ENCODE measurements around the gene ENTPD1. TPM values are rescaled to one million over a fixed set of nuclear protein-coding genes. Genes with fewer than 3 reads are reported as not detected.

ENTPD1 gene
- total RNA-seq, 2 donors from 2014 or later: 12.3 to 15.0 TPM

DNA sequence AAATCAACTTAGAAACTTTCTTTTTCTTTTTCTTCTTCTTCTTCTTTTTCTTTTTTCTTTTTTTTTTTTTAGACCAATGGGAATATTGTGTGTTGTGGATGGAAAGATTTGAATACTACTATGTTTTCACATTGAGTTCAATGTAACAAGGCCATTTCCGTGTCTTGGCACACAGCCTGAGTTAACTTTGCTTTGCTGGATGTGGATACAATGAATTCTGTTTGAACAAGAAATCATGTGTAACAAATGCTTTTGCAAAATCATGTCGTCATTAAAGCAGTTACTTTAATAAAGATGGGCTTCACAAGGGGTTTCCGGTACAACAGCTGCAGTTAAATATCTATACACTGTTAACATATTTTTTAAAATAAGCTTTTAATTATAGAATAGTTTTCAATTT, 13.5 kb upstream of the ENTPD1 start:
- H3K27me3 ChIP-seq: no peaks in the 10 kb centered on the region
- H3K4me3 ChIP-seq: no peak overlapping the region
- TF ChIP-seq, protein P1, sequence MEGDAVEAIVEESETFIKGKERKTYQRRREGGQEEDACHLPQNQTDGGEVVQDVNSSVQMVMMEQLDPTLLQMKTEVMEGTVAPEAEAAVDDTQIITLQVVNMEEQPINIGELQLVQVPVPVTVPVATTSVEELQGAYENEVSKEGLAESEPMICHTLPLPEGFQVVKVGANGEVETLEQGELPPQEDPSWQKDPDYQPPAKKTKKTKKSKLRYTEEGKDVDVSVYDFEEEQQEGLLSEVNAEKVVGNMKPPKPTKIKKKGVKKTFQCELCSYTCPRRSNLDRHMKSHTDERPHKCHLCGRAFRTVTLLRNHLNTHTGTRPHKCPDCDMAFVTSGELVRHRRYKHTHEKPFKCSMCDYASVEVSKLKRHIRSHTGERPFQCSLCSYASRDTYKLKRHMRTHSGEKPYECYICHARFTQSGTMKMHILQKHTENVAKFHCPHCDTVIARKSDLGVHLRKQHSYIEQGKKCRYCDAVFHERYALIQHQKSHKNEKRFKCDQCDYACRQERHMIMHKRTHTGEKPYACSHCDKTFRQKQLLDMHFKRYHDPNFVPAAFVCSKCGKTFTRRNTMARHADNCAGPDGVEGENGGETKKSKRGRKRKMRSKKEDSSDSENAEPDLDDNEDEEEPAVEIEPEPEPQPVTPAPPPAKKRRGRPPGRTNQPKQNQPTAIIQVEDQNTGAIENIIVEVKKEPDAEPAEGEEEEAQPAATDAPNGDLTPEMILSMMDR (IDR thresholded peaks at IDR 0.05): no peak
- peaks cover 0 to 9% of the 10 kb centered on the region in 2 donors for H3K4me1 ChIP-seq
- peak overlapping the region; percentile 35 to 52 for H3K27ac ChIP-seq
- DNase-seq (ENCODE audit: low spot score): no peak
- no peaks in the 10 kb centered on the region for H3K36me3 ChIP-seq
- no peaks in the 10 kb centered on the region for H3K9me3 ChIP-seq

DNA sequence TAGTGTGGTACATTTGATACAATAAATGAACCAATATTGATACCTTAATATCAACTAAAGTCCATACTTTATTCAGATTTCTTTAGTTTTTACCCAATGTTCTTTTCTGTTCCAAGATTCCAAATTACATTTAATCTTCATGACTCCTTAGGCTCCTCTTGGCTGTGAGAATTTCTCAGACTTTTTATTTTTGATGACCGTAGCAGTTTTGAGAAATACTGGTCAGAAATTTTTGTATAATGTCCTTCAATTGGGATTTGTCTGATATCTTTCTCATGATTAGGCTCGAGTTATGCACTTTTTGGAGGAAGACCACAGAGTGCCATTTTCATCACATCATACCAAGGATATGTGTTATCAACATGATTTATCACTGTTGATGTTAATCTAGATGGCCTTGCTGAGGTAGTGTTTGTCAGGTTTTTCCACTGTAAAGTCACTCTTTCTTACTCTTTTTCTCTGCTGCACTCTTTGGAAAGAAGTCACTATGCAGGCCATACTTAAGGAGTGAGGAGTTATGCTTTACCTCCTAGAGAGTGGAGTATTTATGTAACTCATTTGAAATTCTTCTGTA, 12.9 kb upstream of the ENTPD1 start:
- TF ChIP-seq, protein P1 (IDR thresholded peaks at IDR 0.05): no peak
- Histone ChIP-seq H3K36me3 (no peaks in the 10 kb centered on the region), H3K4me1 (peaks cover 0 to 9% of the 10 kb centered on the region in 2 donors), H3K27me3 (no peaks in the 10 kb centered on the region), H3K9me3 (no peaks in the 10 kb centered on the region), H3K4me3 (no peak overlapping the region), H3K27ac (peak overlapping the region; percentile 29 to 35)
- DNase-seq (ENCODE audit: low spot score): no peak

GRCh38 chr10:95745501-95745900, 10.5 kb upstream of the ENTPD1 start:
- no peak overlapping the region for H3K27ac ChIP-seq
- H3K36me3 ChIP-seq: no peaks in the 10 kb centered on the region
- H3K9me3 ChIP-seq: no peaks in the 10 kb centered on the region
- TF ChIP-seq, protein P1 (IDR thresholded peaks at IDR 0.05): no peak
- no peaks in the 10 kb centered on the region for H3K27me3 ChIP-seq
- DNase-seq (ENCODE audit: low spot score): no peak
- no peak overlapping the region for H3K4me3 ChIP-seq
- H3K4me1 ChIP-seq: peaks cover 0 to 9% of the 10 kb centered on the region in 2 donors

DNA sequence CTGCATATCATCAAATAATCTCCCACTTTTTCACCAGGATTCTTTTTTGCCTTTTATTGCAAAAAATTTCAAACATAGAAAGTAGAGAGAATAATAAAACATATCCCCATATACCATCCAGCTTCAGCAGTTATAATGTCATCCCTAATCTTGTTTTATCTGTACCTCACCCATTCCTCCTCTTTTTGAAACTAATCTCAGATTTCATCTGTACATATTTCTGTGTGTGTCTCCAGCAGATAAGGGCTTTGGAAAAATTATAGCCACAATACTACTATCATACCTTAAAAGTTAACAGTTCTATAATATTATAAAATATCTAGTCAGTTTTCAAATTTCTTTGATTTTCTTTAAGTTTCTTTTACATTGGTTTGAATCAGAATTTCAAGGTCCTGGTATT, 7.6 kb upstream of the ENTPD1 start:
- Histone ChIP-seq H3K9me3 (no peaks in the 10 kb centered on the region), H3K36me3 (no peaks in the 10 kb centered on the region), H3K27ac (no peak overlapping the region), H3K4me3 (no peak overlapping the region), H3K27me3 (no peaks in the 10 kb centered on the region), H3K4me1 (no peaks in the 10 kb centered on the region)
- TF ChIP-seq, protein P1 (IDR thresholded peaks at IDR 0.05): no peak
- no peak for DNase-seq (ENCODE audit: low spot score)

DNA sequence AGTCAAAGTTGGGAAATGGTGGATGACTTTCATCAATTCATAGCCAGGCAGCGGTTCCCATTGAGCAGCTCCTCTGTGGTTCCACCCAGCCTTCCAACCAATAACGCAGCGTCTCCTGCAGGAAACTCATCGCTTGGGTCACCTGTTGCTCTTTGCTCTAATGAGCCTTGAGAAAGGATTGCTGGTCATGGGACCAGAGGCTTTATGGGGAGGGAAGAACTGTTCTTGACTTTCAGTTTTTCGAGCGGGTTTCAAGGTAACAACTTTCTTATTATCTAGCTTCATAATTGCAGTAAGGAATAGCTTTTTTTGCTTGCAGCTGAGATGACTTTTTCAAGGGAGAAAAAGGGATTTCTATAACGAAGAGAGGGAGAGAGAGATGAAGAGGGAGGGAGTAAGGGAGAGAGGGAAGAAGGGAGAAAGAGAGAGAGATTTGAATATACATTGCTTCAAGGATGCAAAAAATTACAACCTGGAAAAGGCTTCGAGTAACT, 405 bp upstream of the ENTPD1 start:
- H3K4me3 ChIP-seq: peak overlapping the region; percentile 27 to 45
- H3K27me3 ChIP-seq: no peaks in the 10 kb centered on the region
- no peaks in the 10 kb centered on the region for H3K36me3 ChIP-seq
- TF ChIP-seq, protein P1 (IDR thresholded peaks at IDR 0.05): no peak
- H3K9me3 ChIP-seq: no peaks in the 10 kb centered on the region
- peaks cover 0 to 13% of the 10 kb centered on the region in 2 donors for H3K4me1 ChIP-seq
- peak overlapping the region; percentile 74 to 79 for H3K27ac ChIP-seq
- peak; percentile 80 for DNase-seq (ENCODE audit: low spot score)
